BLaER1 treated with 17β-estradiol and CSF1 and Interleukin-3, amounts not matched to agents 10 nM and 100 nM (cell line): ENCODE data around the gene COMMD7.

ENCODE experiments used
- H3K27ac ChIP-seq, 11 experiments: shearing (Covaris generic); formaldehyde crosslinking; 2 replicates each; pipeline ENCODE4 v1.8.1; 2022
- H3K27me3 ChIP-seq, 11 experiments: shearing (Covaris generic); formaldehyde crosslinking; 2 replicates each; pipeline ENCODE4 v1.8.1; 2022
- H3K36me3 ChIP-seq, 11 experiments: shearing (Covaris generic); formaldehyde crosslinking; 2 replicates each; pipeline ENCODE4 v1.8.1; 2022
- H3K4me1 ChIP-seq, 10 experiments: shearing (Covaris generic); formaldehyde crosslinking; 2 replicates each; pipeline ENCODE4 v1.8.1; 2022
- H3K4me2 ChIP-seq, 11 experiments: shearing (Covaris generic); formaldehyde crosslinking; 2 replicates each; pipeline ENCODE4 v1.8.1; 2022
- H3K4me3 ChIP-seq, 10 experiments: shearing (Covaris generic); formaldehyde crosslinking; 2 replicates each; pipeline ENCODE4 v1.8.1; 2022
- H3K9ac ChIP-seq, 11 experiments: shearing (Covaris generic); formaldehyde crosslinking; 2 replicates each; pipeline ENCODE4 v1.8.1; 2022
- H3K9me3 ChIP-seq, 11 experiments: shearing (Covaris generic); formaldehyde crosslinking; replicated peaks in 1 of 11; 2 replicates each; pipeline ENCODE4 v1.8.1; 2022
- H4K20me1 ChIP-seq, 11 experiments: shearing (Covaris generic); formaldehyde crosslinking; 2 replicates each; pipeline ENCODE4 v1.8.1; 2022
- Cebpa-rat ChIP-seq, 11 experiments: shearing (Covaris generic); IDR thresholded peaks; 2 replicates each; pipeline ENCODE4 v1.8.1; 2022

COMMD7 gene

DNA sequence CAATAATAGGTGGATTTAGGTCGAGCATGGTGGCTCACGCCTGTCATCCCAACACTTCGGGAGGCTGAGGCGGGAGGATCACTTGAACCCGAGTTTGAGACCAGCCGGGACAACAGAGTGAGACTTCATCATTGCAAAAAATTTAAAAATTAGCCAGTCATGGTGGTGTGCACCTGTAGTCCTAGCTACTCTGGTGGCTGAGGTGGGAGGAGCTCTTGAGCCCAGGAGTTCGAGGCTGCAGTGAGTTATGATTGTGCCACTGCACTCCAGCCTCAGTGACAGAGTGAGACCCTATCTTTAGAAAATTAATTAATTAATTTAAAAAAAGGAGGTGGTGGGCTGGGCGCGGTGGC, 56.1 kb downstream of the COMMD7 start:
- Histone ChIP-seq H3K36me3 (peaks cover 0 to 10% (median 0%) of the 10 kb centered on the region in 11 experiments; a peak in 3 of 22 replicates), H3K27me3 (no peaks in the 10 kb centered on the region), H3K4me1 (peaks cover 27 to 74% (median 64%) of the 10 kb centered on the region in 10 experiments), H3K9me3 (peaks cover 0 to 4% (median 0%) of the 10 kb centered on the region in 11 experiments; a peak in 1 of 22 replicates), H3K9ac (no peak overlapping the region), H3K4me2 (peak overlapping the region in 6 of 11 experiments; percentile 12 to 97 (median 72); a peak in 9 of 22 replicates), H3K27ac (peak overlapping the region in 7 of 11 experiments; percentile 79 to 90 (median 88); a peak in 9 of 22 replicates), H4K20me1 (no peaks in the 10 kb centered on the region), H3K4me3 (no peak overlapping the region)
- TF ChIP-seq Cebpa-rat (IDR thresholded peaks at IDR 0.05): no peak

DNA sequence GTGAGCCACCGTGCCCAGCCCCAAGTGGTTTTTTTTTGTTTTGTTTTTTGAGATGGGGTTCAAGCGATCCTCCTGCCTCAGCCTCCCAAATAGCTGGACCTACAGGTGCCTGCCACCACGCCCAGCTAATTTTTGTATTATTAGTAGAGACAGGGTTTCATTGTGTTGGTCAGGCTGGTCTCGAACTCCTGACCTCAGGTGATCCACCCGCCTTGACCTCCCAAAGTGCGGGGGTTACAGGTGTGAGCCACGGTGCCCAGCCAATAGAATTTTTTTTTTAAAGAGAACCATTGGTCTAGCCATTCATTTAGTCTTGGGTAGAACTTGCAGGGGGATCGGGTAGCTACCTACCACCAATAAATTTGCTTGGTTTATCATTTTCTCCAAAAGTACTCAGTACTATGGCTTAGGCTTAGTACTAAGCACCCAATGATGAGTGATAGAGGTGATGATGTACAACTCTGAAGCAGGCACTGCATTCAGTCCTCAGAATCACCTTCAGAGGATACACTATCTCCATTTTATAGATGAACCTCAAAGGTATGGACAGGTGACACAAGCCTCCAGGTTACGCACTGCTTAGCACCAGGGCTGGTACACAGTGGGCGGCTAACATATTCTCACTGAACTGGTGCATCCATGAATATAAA, 56.6 kb downstream of the COMMD7 start:
- Histone ChIP-seq H3K4me2 (peak overlapping the region in 10 of 11 experiments; percentile 52 to 97 (median 87); a peak in 19 of 22 replicates), H3K4me3 (no peak overlapping the region), H3K36me3 (peaks cover 0 to 7% (median 0%) of the 10 kb centered on the region in 11 experiments; a peak in 3 of 22 replicates), H3K9ac (peak overlapping the region in 5 of 11 experiments; percentile 65 to 76 (median 75); a peak in 8 of 22 replicates), H4K20me1 (no peaks in the 10 kb centered on the region), H3K27me3 (no peaks in the 10 kb centered on the region), H3K4me1 (peaks cover 30 to 79% (median 69%) of the 10 kb centered on the region in 10 experiments), H3K27ac (peak overlapping the region in 10 of 11 experiments; percentile 67 to 90 (median 86); a peak in 19 of 22 replicates), H3K9me3 (peaks cover 0 to 4% (median 0%) of the 10 kb centered on the region in 11 experiments; a peak in 1 of 22 replicates)
- no peak for TF ChIP-seq Cebpa-rat (IDR thresholded peaks at IDR 0.05)

DNA sequence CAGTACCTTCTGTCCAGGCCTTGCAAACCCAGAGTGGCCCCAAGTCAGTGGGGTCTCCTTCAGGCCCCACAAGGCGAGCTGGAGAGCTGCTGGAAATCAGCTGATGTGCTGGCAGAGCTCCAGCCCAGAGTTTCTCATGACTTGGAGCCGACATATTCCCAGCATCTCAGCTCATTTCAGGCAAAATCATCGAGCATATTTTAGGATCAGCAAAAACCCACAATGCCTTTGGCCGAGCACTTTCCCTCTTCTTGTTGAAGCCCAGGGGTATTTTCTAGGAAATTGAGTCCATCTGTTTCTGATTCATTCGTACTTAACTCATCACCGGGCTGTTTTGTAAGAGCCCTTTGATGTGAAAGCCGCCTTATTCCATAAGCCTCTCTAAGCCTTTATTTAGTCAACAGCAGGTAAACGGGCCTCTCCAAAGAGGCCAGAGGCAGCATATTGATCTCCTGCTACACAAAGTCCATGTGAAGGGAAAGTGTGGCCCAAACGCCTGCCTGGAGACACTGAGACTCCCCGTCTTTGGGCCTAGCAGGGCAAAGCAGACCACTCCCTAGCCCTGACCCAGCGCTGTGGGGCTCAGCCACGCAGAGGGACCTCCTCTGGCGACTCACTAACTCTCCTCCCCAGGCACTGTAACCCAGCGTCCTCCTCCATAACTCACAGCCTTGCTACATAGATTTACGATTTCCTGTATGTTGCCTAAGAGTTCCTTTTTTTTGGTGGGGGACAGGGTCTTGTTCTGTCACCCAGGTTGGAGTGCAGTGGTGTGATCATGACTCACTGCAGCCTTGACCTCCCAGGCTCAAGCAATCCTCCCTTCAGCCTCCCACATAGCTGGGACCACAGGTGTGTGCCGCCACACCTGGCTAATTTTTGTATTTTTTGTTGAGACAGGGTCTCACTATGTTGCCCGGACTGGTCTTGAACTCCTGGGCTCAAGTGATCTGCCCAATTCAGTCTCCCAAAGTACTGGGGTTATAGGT, 57.4 kb downstream of the COMMD7 start:
- TF ChIP-seq Cebpa-rat (IDR thresholded peaks at IDR 0.05): peak in 10 of 11 experiments; percentile 8 to 86 (median 76); a peak in 11 of 22 replicates
- Histone ChIP-seq H3K4me1 (peaks cover 38 to 81% (median 77%) of the 10 kb centered on the region in 10 experiments), H3K36me3 (peaks cover 0 to 7% (median 0%) of the 10 kb centered on the region in 11 experiments; a peak in 3 of 22 replicates), H3K4me3 (peak overlapping the region in 2 of 10 experiments; percentile 20 to 30; a peak in 2 of 20 replicates), H3K9ac (peak overlapping the region; percentile 53 to 76 (median 69); a peak in 21 of 22 replicates), H3K4me2 (peak overlapping the region; percentile 52 to 97 (median 87)), H4K20me1 (no peaks in the 10 kb centered on the region), H3K27me3 (no peaks in the 10 kb centered on the region), H3K27ac (peak overlapping the region; percentile 45 to 90 (median 85); a peak in 21 of 22 replicates), H3K9me3 (peaks cover 0 to 4% (median 0%) of the 10 kb centered on the region in 11 experiments; a peak in 1 of 22 replicates)

DNA sequence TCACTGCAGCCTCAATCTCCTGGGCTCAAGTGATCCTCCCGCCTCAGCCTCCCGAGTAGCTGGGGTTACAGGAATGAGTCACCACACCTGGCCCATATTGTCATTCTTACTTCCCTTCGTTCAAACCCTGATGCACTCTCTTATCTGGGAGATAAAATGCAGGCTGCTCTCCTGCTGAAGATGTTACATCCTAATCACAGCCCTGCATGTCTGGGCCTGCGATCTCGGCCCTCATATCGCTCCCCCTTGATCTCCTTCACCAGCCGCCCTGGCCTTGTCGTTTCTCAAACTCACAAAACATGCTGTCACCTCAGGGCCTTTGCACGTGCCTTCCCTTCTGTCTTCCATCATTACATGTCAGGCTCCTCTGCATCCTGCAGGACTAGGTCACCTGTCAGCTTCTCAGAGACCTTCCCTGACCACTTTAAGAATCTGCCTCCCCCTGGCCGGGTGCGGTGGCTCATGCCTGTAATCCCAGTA, 60.7 kb downstream of the COMMD7 start:
- Histone ChIP-seq H3K4me2 (peak overlapping the region in 9 of 11 experiments; percentile 78 to 97 (median 91); a peak in 14 of 22 replicates), H4K20me1 (no peaks in the 10 kb centered on the region), H3K9me3 (peaks cover 0 to 4% (median 0%) of the 10 kb centered on the region in 11 experiments; a peak in 1 of 22 replicates), H3K27ac (peak overlapping the region in 8 of 11 experiments; percentile 72 to 90 (median 86); a peak in 12 of 22 replicates), H3K4me3 (no peak overlapping the region), H3K9ac (peak overlapping the region in 6 of 11 experiments; percentile 18 to 76 (median 65); a peak in 5 of 22 replicates), H3K27me3 (no peaks in the 10 kb centered on the region), H3K36me3 (no peaks in the 10 kb centered on the region), H3K4me1 (peaks cover 53 to 100% (median 96%) of the 10 kb centered on the region in 10 experiments)
- no peak for TF ChIP-seq Cebpa-rat (IDR thresholded peaks at IDR 0.05)

DNA sequence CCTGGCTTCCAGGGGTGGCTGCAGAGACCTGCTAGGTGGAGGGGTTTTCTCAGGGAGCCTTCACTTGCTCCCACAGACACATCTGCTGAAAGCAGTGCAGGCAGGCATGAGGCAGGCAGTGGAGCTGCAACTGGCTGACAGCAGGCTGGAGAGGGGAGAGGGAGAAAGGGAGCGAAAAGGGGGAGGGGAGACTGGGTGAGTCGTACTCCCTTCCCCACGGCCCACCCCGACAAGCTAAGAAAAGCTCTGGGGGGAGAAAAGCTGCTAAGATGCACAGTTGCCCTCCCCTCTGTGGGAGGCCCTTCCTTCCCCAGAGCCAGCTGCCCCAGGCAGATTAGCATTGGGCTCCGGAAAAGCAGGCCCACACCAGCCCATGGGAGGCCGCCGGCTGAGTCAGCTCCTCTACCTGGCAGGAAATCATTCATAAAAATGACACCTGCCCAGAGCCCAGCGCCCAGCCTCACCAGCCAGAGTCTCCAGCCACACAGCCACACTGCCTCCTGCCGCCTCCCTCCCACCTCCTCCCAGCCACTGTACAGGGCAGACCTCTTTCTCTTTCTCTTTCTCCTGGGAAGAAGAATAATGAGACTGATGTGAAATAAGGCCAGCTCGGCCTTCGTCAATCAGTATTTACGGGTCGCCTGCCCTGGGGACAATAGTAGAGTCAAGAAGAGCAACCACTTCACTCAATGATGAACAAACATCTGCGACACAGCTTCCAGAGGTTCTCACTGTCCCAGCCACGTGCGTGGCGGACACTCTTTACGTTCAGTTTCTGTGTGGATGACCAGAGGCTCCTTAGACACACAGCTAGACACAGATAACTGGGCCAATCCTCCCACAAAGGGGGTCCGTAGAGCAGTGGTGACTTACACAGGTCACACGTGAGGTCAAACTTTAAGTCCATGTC, 61.8 kb downstream of the COMMD7 start:
- Histone ChIP-seq H3K9me3 (peaks cover 0 to 3% (median 0%) of the 10 kb centered on the region in 11 experiments; a peak in 1 of 22 replicates), H4K20me1 (no peaks in the 10 kb centered on the region), H3K4me1 (peaks cover 52 to 100% (median 97%) of the 10 kb centered on the region in 10 experiments), H3K36me3 (no peaks in the 10 kb centered on the region), H3K9ac (peak overlapping the region; percentile 31 to 78 (median 62); a peak in 20 of 22 replicates), H3K4me2 (peak overlapping the region; percentile 68 to 97 (median 88)), H3K27ac (peak overlapping the region; percentile 1 to 90 (median 79); a peak in 20 of 22 replicates), H3K27me3 (no peaks in the 10 kb centered on the region), H3K4me3 (peak overlapping the region in 7 of 10 experiments; percentile 6 to 46 (median 18); a peak in 11 of 20 replicates)
- TF ChIP-seq Cebpa-rat (IDR thresholded peaks at IDR 0.05): no peak

DNA sequence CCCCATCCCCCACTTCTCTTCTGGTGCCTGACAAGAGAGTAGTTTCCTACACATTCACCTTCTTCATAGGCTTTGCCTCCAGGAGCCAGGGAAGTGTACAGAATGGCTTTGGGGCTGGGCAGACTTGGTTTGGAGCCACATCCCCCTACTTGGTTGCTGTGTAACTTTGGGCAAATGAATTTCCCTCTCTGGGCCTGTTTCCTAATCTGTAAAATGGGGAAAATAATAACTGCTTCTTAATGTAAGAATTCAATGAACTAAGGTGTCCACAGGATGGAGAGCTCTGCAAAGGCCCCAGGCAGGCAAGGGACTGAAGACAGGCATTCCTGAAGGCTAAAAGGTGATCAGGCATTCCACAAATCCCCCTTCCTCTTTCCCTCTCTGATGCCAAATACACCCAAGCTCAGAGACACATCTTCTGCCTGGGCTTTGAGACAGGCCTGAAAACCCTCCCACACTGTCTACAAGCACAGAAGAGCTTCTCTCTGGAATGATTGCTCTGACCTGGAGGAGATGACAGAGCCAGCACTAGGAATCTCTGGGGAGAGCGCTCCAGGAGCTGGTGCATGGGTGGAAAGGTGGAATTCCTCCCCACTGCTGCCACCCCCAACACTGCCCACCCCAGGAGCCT, 62.6 kb downstream of the COMMD7 start:
- H3K27ac ChIP-seq: peak overlapping the region in 9 of 11 experiments; percentile 55 to 90 (median 85); a peak in 17 of 22 replicates
- H3K36me3 ChIP-seq: no peaks in the 10 kb centered on the region
- peak overlapping the region; percentile 16 to 78 (median 62); a peak in 19 of 22 replicates for H3K9ac ChIP-seq
- TF ChIP-seq Cebpa-rat (IDR thresholded peaks at IDR 0.05): no peak
- no peaks in the 10 kb centered on the region for H3K9me3 ChIP-seq
- H3K4me2 ChIP-seq: peak overlapping the region; percentile 68 to 97 (median 88)
- H3K4me1 ChIP-seq: peaks cover 44 to 100% (median 97%) of the 10 kb centered on the region in 10 experiments
- H4K20me1 ChIP-seq: no peaks in the 10 kb centered on the region
- H3K4me3 ChIP-seq: peak overlapping the region in 6 of 10 experiments; percentile 10 to 46 (median 20); a peak in 7 of 20 replicates
- no peaks in the 10 kb centered on the region for H3K27me3 ChIP-seq

DNA sequence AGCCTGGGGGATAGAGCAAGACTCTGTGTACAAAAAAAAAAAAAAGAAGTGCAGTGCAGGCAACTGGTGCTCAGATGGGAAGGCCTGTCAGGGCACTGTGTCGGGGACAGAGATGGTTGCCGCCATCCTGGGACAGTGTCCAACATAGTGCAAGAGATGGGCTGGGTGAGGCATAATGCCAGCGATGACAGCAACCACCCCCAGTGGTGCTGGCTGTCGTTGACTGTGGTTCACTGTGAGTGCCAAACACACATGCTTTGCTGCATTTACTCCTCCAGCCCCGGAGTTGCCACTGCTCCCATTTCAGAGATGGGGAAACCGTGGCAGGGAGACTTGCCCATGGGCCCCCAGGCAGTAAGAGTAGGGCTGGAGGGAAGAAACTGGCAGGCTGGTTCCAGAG, 64.3 kb downstream of the COMMD7 start:
- Histone ChIP-seq H3K9me3 (no peaks in the 10 kb centered on the region), H3K9ac (peak overlapping the region in 1 of 11 experiments; percentile 11; a peak in 2 of 22 replicates), H3K27ac (peak overlapping the region in 5 of 11 experiments; percentile 27 to 90 (median 88); a peak in 9 of 22 replicates), H3K36me3 (no peaks in the 10 kb centered on the region), H3K4me3 (no peak overlapping the region), H3K4me2 (peak overlapping the region in 8 of 11 experiments; percentile 23 to 97 (median 92); a peak in 9 of 22 replicates), H3K27me3 (no peaks in the 10 kb centered on the region), H3K4me1 (peaks cover 42 to 100% (median 97%) of the 10 kb centered on the region in 10 experiments), H4K20me1 (no peaks in the 10 kb centered on the region)
- no peak for TF ChIP-seq Cebpa-rat (IDR thresholded peaks at IDR 0.05)
